Measurements from ENCODE around the gene TNFAIP8.

- TF ChIP-seq POLR2A (IDR thresholded peaks at IDR 0.05; ENCODE audit: low read depth): no peak
- no peak for TF ChIP-seq POLR2AphosphoS5 (IDR thresholded peaks at IDR 0.05)
- TF ChIP-seq EP300 (IDR thresholded peaks at IDR 0.05): no peak
- TF ChIP-seq CTCF (IDR thresholded peaks at IDR 0.05): no peak
Observed at GRCh38 chr5:119385536-119386128, 29.8 kb downstream of the TNFAIP8 start.

Measured in esophagus muscularis mucosa (tissue), 4 donors.